Measurements from ENCODE around the gene CAB39. TPM values are rescaled to one million over a fixed set of nuclear protein-coding genes. Genes with fewer than 3 reads are reported as not detected.
A peak's percentile ranks its signal among the peaks of the same experiment; 100 is the strongest.

Gene CAB39
- total RNA-seq (2014; rRNA removed; shearing (Covaris generic); ENCODE audit: low replicate concordance) = 31.8 and 34.2 TPM in 2 replicates

DNA sequence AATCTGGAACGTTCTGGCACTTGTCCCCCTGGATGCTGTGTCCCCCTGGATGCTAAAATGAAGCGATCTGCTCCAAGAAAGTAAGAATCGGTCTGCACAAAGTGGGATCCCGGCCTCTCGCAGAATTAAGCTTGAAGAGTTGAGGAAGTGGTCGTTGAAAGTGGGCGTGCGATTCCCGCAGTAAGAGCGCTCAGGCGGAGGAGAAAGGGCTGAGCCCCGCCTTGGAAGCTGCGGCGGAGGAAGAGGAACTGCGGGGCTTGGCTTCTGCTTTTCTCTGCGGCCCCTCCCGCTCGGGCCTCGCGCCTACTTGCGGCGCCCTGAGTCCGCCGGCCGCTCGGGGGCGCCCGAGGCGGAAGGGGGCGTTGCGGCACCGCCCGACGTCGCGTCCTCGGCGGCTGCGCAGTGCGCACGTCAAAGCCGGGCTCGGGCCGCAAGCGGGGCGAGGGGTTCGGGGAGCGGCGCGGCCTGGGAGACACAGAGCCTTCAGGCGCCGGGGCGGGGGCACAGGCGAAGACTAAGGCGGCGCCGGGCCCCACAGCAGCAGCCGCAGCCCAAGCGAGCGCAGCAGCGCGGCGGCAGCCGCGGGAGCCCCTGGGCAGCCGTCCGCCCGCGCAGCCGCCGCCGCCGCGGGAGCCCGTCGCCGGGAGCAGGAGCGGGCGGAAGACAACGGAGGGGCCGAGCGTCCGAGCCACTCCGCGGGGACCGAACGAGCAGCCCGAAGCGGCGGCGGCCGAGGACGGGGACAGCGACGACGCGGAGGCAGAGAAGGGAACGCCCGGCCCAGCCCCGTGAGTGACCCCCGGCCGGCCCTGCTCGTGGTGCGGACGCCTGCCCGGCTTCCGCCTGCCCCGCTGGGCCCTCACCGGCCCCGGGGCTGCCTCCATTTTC is at the start of gene CAB39:
Gene CAB39, plus strand, starts transcription at position 400 of the 888 bp plus-strand sequence. CDS start 47,160 bp downstream, outside the sequence.
- no peaks in the 10 kb centered on the region for H3K27me3 ChIP-seq
- DNase-seq = peak; percentile 87
- H3K9me3 ChIP-seq = no peaks in the 10 kb centered on the region
- peak within 1 kb of the TSS; percentile 76 for H3K4me3 ChIP-seq
- H3K36me3 ChIP-seq = peaks cover 13% of the 10 kb centered on the region

GRCh38 chr2:230664128-230664527 is 48.5 kb upstream of the CAB39 start:
- Histone ChIP-seq H3K9me3 (no peaks in the 10 kb centered on the region), H3K4me3 (no peak overlapping the region), H3K27me3 (no peaks in the 10 kb centered on the region), H3K36me3 (no peaks in the 10 kb centered on the region)
- peak; percentile 92 for DNase-seq

DNA sequence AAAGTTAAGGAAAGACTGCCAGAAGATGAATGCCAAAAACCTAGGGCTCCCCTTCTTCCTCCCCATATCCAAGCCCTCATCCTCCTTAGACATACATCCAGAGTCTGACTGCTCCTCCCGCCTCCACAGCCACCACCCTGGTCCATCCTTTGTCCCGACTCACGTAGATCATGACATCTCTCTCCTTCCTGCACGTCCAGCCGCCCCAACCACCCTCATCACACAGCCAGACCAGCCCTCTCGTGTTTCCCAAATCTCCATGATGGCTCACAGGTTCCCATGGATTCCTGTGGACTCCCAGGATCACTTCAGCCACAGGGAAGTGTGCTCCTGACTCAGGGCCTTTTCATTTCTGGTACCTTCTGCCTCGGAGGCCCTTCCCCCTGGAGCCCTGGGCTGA is 47.8 kb upstream of the CAB39 start:
- H3K4me3 ChIP-seq = no peak overlapping the region
- H3K9me3 ChIP-seq = no peaks in the 10 kb centered on the region
- H3K36me3 ChIP-seq = no peaks in the 10 kb centered on the region
- no peaks in the 10 kb centered on the region for H3K27me3 ChIP-seq
- DNase-seq = no peak

DNA sequence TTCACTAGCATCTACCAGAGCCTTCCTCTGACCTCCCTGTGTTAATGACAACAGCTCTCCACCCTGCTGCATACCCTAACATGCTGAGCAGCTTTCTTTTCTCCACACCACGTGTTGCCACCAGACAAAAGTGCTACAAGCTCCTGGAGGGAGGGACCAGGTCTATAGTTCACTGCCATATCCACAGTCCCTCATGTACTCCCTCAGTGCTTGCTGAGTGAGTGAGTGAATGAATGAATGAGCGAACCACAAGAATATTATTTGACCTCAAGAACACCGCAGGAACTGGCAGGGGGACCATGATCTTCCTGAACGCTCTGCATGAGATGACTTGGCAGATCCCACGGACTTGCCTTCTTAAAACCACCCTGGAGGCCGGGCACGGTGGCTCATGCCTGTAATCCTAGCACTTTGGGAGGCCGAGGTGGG is 47.4 kb upstream of the CAB39 start:
- no peaks in the 10 kb centered on the region for H3K9me3 ChIP-seq
- H3K27me3 ChIP-seq = no peaks in the 10 kb centered on the region
- no peaks in the 10 kb centered on the region for H3K36me3 ChIP-seq
- no peak for DNase-seq
- no peak overlapping the region for H3K4me3 ChIP-seq

DNA sequence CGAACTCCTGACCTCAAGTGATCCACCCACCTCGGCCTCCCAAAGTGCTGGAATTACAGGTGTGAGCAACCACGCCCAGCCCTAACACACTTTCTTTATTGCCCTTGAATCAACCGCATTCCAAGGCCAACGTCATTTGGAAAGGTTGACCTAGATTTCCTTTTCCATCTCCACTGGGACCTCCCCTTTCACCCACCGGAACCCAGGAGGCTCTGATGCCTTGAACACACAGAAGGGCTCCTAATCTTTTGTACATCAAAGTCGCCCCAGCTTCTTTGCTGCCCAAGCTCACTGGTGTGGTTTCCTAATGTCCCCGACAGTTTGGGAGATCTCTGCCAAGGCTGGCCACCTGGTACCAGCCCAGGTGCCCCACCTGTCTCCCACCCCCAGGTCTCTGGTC is 46.2 kb upstream of the CAB39 start:
- H3K4me3 ChIP-seq = no peak overlapping the region
- no peaks in the 10 kb centered on the region for H3K27me3 ChIP-seq
- DNase-seq = no peak
- H3K9me3 ChIP-seq = no peaks in the 10 kb centered on the region
- no peaks in the 10 kb centered on the region for H3K36me3 ChIP-seq

- no peak overlapping the region for H3K4me3 ChIP-seq
- DNase-seq = peak; percentile 71
- H3K27me3 ChIP-seq = no peaks in the 10 kb centered on the region
- no peaks in the 10 kb centered on the region for H3K9me3 ChIP-seq
- no peaks in the 10 kb centered on the region for H3K36me3 ChIP-seq
Observed at GRCh38 chr2:230666885-230667712, 45.5 kb upstream of the CAB39 start.

DNA sequence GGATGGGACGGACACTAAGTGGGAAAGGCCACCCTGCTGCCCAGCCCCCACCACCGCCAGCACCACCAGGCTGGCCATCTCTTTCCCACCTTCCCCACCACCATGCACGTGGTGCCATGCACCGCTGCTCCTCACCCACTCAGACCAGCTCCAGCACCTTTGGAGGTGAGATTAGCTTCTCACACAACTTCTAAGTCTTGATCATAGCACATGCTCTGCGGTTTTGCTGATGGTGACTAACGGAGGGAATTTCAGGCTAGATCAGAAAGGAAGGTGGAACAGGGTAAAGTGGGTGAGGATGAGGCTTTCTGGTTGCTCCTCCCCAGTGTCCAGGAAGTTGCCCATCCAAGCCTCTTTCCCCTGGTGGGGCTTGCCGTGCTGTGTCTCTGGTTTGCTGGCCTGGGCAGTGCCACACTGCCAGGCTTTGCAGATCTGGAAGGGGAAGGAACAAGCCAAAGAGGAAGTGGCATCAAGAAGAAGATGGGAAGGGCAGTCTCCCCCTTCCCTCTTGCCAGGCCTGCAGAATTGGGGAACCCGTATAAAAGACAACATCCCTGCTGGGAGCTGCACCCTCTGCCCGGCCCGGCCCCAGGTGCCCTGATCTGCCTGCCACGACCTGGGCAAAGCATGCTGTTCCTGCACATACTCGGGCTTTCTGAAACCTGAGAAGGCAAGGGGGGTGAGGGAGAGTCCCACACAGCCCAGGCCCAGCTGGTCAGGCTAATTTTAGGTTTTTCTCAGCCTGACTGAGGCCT is 44.3 kb upstream of the CAB39 start:
- H3K4me3 ChIP-seq = no peak overlapping the region
- no peaks in the 10 kb centered on the region for H3K36me3 ChIP-seq
- H3K9me3 ChIP-seq = no peaks in the 10 kb centered on the region
- H3K27me3 ChIP-seq = no peaks in the 10 kb centered on the region
- DNase-seq = peak; percentile 53

- no peaks in the 10 kb centered on the region for H3K9me3 ChIP-seq
- H3K27me3 ChIP-seq = no peaks in the 10 kb centered on the region
- DNase-seq = no peak
- no peaks in the 10 kb centered on the region for H3K36me3 ChIP-seq
- H3K4me3 ChIP-seq = no peak overlapping the region
Observed at GRCh38 chr2:230668939-230669303, 43.7 kb upstream of the CAB39 start.

- Histone ChIP-seq H3K4me3 (no peak overlapping the region), H3K27me3 (no peaks in the 10 kb centered on the region), H3K36me3 (no peaks in the 10 kb centered on the region), H3K9me3 (no peaks in the 10 kb centered on the region)
- no peak for DNase-seq
Observed at GRCh38 chr2:230669386-230669950, 43.2 kb upstream of the CAB39 start.

DNA sequence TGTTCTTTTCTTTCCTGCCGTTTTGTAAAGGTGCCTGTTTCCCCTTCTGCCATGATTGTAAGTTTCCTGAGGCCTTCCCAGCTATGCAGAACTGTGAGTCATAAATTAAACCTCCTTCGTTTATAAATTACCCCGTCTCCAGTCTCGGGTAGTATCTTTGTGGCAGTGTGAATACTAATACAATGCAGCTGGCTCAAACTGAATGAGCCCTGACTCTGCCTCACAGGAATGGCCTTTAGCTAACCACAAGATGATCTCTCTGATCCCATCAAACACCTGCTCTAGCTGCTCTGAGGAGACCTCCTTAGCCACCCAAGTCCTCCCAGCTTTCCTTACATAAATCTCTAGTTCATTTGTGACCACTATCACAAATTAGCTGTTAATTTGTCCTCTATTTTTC is 41.5 kb upstream of the CAB39 start:
- Histone ChIP-seq H3K4me3 (no peak overlapping the region), H3K36me3 (no peaks in the 10 kb centered on the region), H3K27me3 (no peaks in the 10 kb centered on the region), H3K9me3 (no peaks in the 10 kb centered on the region)
- DNase-seq = no peak

GRCh38 chr2:230672836-230673235 is 39.8 kb upstream of the CAB39 start:
- no peaks in the 10 kb centered on the region for H3K36me3 ChIP-seq
- H3K9me3 ChIP-seq = peaks cover 2% of the 10 kb centered on the region; the same call in 1 of the 2 replicates
- H3K27me3 ChIP-seq = no peaks in the 10 kb centered on the region
- H3K4me3 ChIP-seq = no peak overlapping the region
- no peak for DNase-seq

GRCh38 chr2:230674401-230674800 is 38.2 kb upstream of the CAB39 start:
- no peaks in the 10 kb centered on the region for H3K36me3 ChIP-seq
- DNase-seq = no peak
- H3K9me3 ChIP-seq = peaks cover 4% of the 10 kb centered on the region
- no peaks in the 10 kb centered on the region for H3K27me3 ChIP-seq
- no peak overlapping the region for H3K4me3 ChIP-seq

- DNase-seq = no peak
- Histone ChIP-seq H3K36me3 (no peaks in the 10 kb centered on the region), H3K4me3 (no peak overlapping the region), H3K27me3 (no peaks in the 10 kb centered on the region), H3K9me3 (peaks cover 7% of the 10 kb centered on the region)
Observed at GRCh38 chr2:230674966-230675672, 37.5 kb upstream of the CAB39 start.

DNA sequence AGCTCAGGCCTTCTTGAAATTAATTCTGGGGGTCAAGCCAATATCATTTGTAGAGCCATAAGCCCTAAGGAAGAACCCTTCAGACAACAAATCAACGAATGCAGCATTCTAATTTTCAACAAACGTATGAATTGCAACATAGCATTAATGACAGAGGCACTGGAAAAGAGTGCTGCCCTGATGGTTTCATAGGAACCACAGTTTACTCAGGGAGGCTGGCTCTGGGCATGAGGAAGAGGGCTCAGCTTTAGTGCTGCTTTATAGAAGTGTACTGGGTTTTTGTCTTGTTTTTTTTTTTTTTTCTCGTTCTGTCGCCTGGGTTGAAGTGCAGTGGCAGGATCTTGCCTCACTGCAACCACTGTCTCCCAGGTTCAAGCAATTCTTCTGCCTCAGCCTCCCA is 36.1 kb upstream of the CAB39 start:
- Histone ChIP-seq H3K36me3 (no peaks in the 10 kb centered on the region), H3K27me3 (no peaks in the 10 kb centered on the region), H3K4me3 (no peak overlapping the region), H3K9me3 (peaks cover 7% of the 10 kb centered on the region)
- DNase-seq = no peak

GRCh38 chr2:230677201-230677946 is 35.3 kb upstream of the CAB39 start:
- H3K4me3 ChIP-seq = no peak overlapping the region
- H3K27me3 ChIP-seq = no peaks in the 10 kb centered on the region
- peaks cover 7% of the 10 kb centered on the region for H3K9me3 ChIP-seq
- H3K36me3 ChIP-seq = no peaks in the 10 kb centered on the region
- DNase-seq = peak; percentile 57

Measured in MG63 (cell line).